SH-SY5Y (cell line): ENCODE measurements around the gene SRM.

Experiments used
- GATA2 ChIP-seq: IDR thresholded peaks from 2 replicates; pipeline ENCODE4 v1.6.1; 2011; ENCODE audit warnings: mild to moderate bottlenecking, low read depth, low read length
- GATA3 ChIP-seq: IDR thresholded peaks from 2 replicates; pipeline ENCODE4 v1.6.1; 2011; ENCODE audit warnings: low read depth, mild to moderate bottlenecking, low read length, moderate library complexity

DNA sequence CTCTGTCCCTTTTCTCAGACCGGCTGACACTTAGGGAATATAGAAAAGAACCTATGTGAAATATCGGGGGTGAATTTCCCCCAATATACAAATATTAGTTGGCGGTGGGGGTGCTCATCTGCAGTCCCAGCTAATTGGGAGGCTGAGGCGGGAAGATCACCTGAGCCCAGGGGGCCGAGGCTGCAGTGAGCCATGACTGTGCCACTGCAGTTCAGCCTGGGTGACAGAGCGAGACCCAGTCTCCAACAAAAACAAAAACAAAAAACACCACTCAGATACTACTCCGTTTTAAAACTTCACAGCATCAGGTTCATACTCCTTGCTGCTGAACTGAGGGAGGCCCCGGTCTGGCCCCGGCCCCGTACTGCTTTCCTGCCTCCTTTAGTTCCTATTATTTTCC, 45.8 kb upstream of the SRM start:
- TF ChIP-seq GATA3 (no peak), GATA2 (no peak)
